ENCODE data around the gene ALK. TPM values are rescaled to one million over a fixed set of nuclear protein-coding genes. Genes with fewer than 3 reads are reported as not detected.

Gene ALK
- total RNA-seq, 1 donor: under 0.01 TPM

DNA sequence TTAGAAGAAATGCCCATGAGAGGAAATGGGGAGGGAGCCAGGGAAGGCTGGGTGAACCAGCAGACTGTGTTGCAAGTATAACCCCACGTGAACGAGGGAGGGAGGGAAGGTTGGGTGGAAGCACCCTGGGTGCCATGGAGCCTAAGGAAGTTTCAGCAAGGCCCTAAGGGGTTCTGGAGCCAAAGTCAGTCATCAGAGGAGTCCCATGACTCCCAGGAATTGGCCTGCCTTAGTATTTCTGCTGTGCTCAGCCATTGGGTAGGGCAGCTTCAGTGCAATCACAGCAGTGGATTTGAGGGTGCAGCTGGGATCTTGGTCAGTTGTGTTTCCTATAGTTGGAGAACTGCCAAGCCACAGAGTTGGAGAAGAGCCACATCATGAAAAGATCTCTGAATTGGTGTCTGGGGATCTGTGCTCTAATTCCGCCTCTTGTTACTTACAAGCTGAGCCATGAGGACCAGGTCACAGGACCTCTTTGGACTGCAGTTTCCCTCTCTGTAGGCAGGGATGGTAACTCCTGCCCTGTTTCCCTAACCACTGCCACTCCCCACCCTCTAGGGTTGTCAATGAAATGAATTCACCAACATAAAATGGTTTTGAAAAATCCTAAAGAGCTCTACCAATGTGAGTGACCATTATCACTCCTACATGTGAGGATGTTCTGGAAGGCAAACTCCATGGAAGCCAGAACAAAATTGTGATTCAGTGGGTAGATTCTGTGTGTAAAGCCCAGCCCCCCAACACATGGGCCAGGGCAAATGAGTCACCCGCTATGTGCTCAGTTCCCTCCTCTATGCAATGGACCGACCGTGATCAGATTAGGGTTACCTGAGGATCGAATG, 697.3 kb downstream of the ALK start:
- peak; percentile 90 for DNase-seq (ENCODE audit: insufficient read length, low spot score, missing footprints)
- H3K27ac ChIP-seq (ENCODE audit: low read depth, low read length): no peak overlapping the region
- TF ChIP-seq, protein P1, sequence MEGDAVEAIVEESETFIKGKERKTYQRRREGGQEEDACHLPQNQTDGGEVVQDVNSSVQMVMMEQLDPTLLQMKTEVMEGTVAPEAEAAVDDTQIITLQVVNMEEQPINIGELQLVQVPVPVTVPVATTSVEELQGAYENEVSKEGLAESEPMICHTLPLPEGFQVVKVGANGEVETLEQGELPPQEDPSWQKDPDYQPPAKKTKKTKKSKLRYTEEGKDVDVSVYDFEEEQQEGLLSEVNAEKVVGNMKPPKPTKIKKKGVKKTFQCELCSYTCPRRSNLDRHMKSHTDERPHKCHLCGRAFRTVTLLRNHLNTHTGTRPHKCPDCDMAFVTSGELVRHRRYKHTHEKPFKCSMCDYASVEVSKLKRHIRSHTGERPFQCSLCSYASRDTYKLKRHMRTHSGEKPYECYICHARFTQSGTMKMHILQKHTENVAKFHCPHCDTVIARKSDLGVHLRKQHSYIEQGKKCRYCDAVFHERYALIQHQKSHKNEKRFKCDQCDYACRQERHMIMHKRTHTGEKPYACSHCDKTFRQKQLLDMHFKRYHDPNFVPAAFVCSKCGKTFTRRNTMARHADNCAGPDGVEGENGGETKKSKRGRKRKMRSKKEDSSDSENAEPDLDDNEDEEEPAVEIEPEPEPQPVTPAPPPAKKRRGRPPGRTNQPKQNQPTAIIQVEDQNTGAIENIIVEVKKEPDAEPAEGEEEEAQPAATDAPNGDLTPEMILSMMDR (IDR thresholded peaks at IDR 0.05; ENCODE audit: extremely low read depth, low read depth, low read length): no peak
- no peaks in the 10 kb centered on the region for H4K20me1 ChIP-seq (ENCODE audit: insufficient read depth, low read length)
- no peaks in the 10 kb centered on the region for H3K9me3 ChIP-seq (ENCODE audit: low read depth, low read length)
- peak overlapping the region; percentile 3 for H3K4me2 ChIP-seq (ENCODE audit: insufficient read depth, low read length)
- H2AFZ ChIP-seq (ENCODE audit: low read length): no peak overlapping the region
- H3K79me2 ChIP-seq (ENCODE audit: insufficient read depth, low read length): no peaks in the 10 kb centered on the region
- peaks cover 25% of the 10 kb centered on the region for H3K27me3 ChIP-seq (ENCODE audit: insufficient read depth, low read length)
- no peak overlapping the region for H3K4me3 ChIP-seq (ENCODE audit: insufficient read depth, low read length)
- peaks cover 14% of the 10 kb centered on the region for H3K4me1 ChIP-seq (ENCODE audit: insufficient read depth, low read length)
- no peaks in the 10 kb centered on the region for H3K36me3 ChIP-seq (ENCODE audit: insufficient read depth, low read length)

DNA sequence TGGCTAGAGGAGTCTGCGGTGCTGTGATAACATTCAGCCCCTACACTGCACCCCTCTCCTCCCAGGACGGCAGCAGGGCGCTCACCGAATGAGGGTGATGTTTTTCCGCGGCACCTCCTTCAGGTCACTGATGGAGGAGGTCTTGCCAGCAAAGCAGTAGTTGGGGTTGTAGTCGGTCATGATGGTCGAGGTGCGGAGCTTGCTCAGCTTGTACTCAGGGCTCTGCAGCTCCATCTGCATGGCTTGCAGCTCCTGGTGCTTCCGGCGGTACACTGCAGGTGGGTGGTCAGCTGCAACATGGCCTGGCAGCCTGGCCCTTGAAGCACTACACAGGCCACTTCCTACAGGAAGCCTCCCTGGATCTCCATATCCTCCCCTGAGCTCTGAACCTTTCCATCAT, 698.1 kb downstream of the ALK start:
- DNase-seq (ENCODE audit: insufficient read length, low spot score, missing footprints): no peak
- no peak overlapping the region for H2AFZ ChIP-seq (ENCODE audit: low read length)
- no peaks in the 10 kb centered on the region for H3K36me3 ChIP-seq (ENCODE audit: insufficient read depth, low read length)
- H3K9me3 ChIP-seq (ENCODE audit: low read depth, low read length): no peaks in the 10 kb centered on the region
- no peaks in the 10 kb centered on the region for H3K79me2 ChIP-seq (ENCODE audit: insufficient read depth, low read length)
- H3K4me1 ChIP-seq (ENCODE audit: insufficient read depth, low read length): peaks cover 14% of the 10 kb centered on the region
- H3K27ac ChIP-seq (ENCODE audit: low read depth, low read length): no peak overlapping the region
- TF ChIP-seq, protein P1 (IDR thresholded peaks at IDR 0.05; ENCODE audit: extremely low read depth, low read depth, low read length): no peak
- H3K27me3 ChIP-seq (ENCODE audit: insufficient read depth, low read length): peaks cover 25% of the 10 kb centered on the region
- no peak overlapping the region for H3K4me2 ChIP-seq (ENCODE audit: insufficient read depth, low read length)
- no peak overlapping the region for H3K4me3 ChIP-seq (ENCODE audit: insufficient read depth, low read length)
- no peaks in the 10 kb centered on the region for H4K20me1 ChIP-seq (ENCODE audit: insufficient read depth, low read length)

DNA sequence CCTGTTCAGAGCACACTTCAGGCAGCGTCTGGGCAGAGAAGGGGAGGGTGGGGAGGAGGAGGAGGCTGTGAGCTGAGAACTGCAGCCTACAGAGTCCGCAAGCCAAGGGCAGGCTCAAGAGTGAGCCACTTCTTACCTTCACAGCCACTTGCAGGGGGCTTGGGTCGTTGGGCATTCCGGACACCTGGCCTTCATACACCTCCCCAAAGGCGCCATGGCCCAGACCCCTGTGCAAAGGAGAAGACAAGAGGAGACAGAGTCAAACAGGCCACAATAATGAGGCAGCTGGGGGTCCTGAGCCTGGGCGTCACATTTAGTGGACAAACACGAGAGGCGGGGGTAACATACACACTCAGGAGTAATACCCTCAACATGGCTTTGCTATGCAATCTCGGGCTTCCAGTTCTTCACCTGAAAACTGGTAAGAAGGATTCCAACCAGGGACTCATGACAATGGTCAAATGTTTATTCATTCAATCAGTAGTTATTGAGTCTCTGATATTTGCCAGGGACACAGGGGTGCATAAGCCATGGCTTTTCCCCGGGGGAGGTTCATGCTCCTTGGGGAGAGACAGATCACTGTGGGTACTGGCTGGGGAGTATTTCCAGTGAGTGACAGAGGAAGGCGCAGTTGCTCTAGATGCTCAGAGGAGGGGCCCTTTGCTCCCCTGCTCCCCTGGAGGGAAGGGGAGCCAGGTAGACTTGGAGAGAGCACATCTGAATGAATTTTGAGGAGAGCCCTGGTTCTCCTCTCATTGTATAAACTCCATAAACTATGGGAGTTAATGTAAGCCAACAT, 698.8 kb downstream of the ALK start:
- Histone ChIP-seq H3K79me2 (ENCODE audit: insufficient read depth, low read length) (no peaks in the 10 kb centered on the region), H3K4me3 (ENCODE audit: insufficient read depth, low read length) (no peak overlapping the region), H3K4me1 (ENCODE audit: insufficient read depth, low read length) (peaks cover 14% of the 10 kb centered on the region), H3K27ac (ENCODE audit: low read depth, low read length) (no peak overlapping the region), H3K9me3 (ENCODE audit: low read depth, low read length) (no peaks in the 10 kb centered on the region), H3K36me3 (ENCODE audit: insufficient read depth, low read length) (no peaks in the 10 kb centered on the region), H4K20me1 (ENCODE audit: insufficient read depth, low read length) (no peaks in the 10 kb centered on the region), H3K27me3 (ENCODE audit: insufficient read depth, low read length) (peaks cover 21% of the 10 kb centered on the region), H2AFZ (ENCODE audit: low read length) (no peak overlapping the region), H3K4me2 (ENCODE audit: insufficient read depth, low read length) (no peak overlapping the region)
- TF ChIP-seq, protein P1 (IDR thresholded peaks at IDR 0.05; ENCODE audit: extremely low read depth, low read depth, low read length): no peak
- DNase-seq (ENCODE audit: insufficient read length, low spot score, missing footprints): no peak

Data from osteoblast (primary cell).